LNCaP clone FGC (cell line): ENCODE results near the gene CRYBG3.
A peak's percentile ranks its signal among the peaks of the same experiment; 100 is the strongest.

ENCODE experiments used
- DNase-seq: peaks from one replicate; pipeline ENCODE4 v3.0.0-alpha.2; 2011; ENCODE audit warnings: low read depth
- H3K4me3 ChIP-seq: 2 replicates; pipeline ENCODE4 v1.5.1; 2011; ENCODE audit warnings: mild to moderate bottlenecking, low read depth, low read length, control low read depth
- CTCF ChIP-seq: IDR thresholded peaks from 2 replicates; pipeline ENCODE4 v1.5.1; 2012; ENCODE audit warnings: mild to moderate bottlenecking; ENCODE audit not compliant: control insufficient read depth, insufficient read depth; ENCODE audit errors: extremely low read depth

CRYBG3 gene

GRCh38 chr3:97970156-97970555 is 148.3 kb downstream of the CRYBG3 start:
- DNase-seq = no peak
- no peak overlapping the region for H3K4me3 ChIP-seq
- TF ChIP-seq CTCF = no peak

- no peak for TF ChIP-seq CTCF
- H3K4me3 ChIP-seq = peak overlapping the region; percentile 53
- DNase-seq = no peak
These were observed 149.3 kb downstream of the CRYBG3 start for GRCh38 chr3:97970956-97971620.

GRCh38 chr3:97971679-97972567 is 150.1 kb downstream of the CRYBG3 start, which contains the start of gene RIOX2:
TSS of gene RIOX2 (minus strand) at chr3:97972431. CDS start at chr3:97967593, 4,838 bp downstream.
- H3K4me3 ChIP-seq = peak within 1 kb of the TSS; percentile 53
- peak; percentile 88 for DNase-seq
- peak; percentile 11 for TF ChIP-seq CTCF

GRCh38 chr3:97972976-97973375 is 151.2 kb downstream of the CRYBG3 start:
- no peak for TF ChIP-seq CTCF
- DNase-seq = no peak
- H3K4me3 ChIP-seq = peak overlapping the region; percentile 53

GRCh38 chr3:97974996-97975395 is 153.2 kb downstream of the CRYBG3 start:
- DNase-seq = no peak
- H3K4me3 ChIP-seq = no peak overlapping the region
- no peak for TF ChIP-seq CTCF

- DNase-seq = no peak
- TF ChIP-seq CTCF = no peak
- H3K4me3 ChIP-seq = no peak overlapping the region
These were observed 153.7 kb downstream of the CRYBG3 start for GRCh38 chr3:97975466-97975865.

- DNase-seq = no peak
- TF ChIP-seq CTCF = no peak
- H3K4me3 ChIP-seq = no peak overlapping the region
These were observed 157.8 kb downstream of the CRYBG3 start for GRCh38 chr3:97979610-97980009.
